ELR (cell line): ENCODE data around the gene UBE2L6.
A peak's percentile ranks its signal among the peaks of the same experiment; 100 is the strongest.
"Not testable (repeated sequence)": the region's sequence is repeated elsewhere in the genome, so short reads cannot be mapped to it uniquely, and the experiment has no call there.

Experiments
- DNase-seq: peaks from one replicate; pipeline ENCODE4 v3.0.0-alpha.2; 2015; ENCODE audit warnings: low read depth

Gene UBE2L6

GRCh38 chr11:57566905-57567514, 462 bp downstream of the UBE2L6 start:
- peak; percentile 50 for DNase-seq

- peak; percentile 61 for DNase-seq
Measured at GRCh38 chr11:57566005-57566904, 1.2 kb downstream of the UBE2L6 start.

- no peak for DNase-seq
Measured at GRCh38 chr11:57562596-57562995, 4.9 kb downstream of the UBE2L6 start.

- DNase-seq: no peak
Measured at GRCh38 chr11:57560146-57560545, 7.3 kb downstream of the UBE2L6 start.

- DNase-seq: no peak
Measured at GRCh38 chr11:57556041-57556440, 11.4 kb downstream of the UBE2L6 start.

GRCh38 chr11:57555393-57555792, 12.1 kb downstream of the UBE2L6 start:
- DNase-seq: no peak

GRCh38 chr11:57552479-57552878, 15.0 kb downstream of the UBE2L6 start:
- DNase-seq: no peak

- DNase-seq: no peak
Measured at GRCh38 chr11:57551941-57552340, 15.5 kb downstream of the UBE2L6 start.

- no peak for DNase-seq
Measured at GRCh38 chr11:57549983-57550382, 17.5 kb downstream of the UBE2L6 start.

GRCh38 chr11:57547854-57548377, 19.6 kb downstream of the UBE2L6 start:
- DNase-seq: peak; percentile 35

GRCh38 chr11:57546869-57547475, 20.5 kb downstream of the UBE2L6 start:
- peak; percentile 83 for DNase-seq

GRCh38 chr11:57546451-57546850, 21.0 kb downstream of the UBE2L6 start:
- DNase-seq: no peak

GRCh38 chr11:57545883-57546282, 21.6 kb downstream of the UBE2L6 start:
- DNase-seq: no peak

GRCh38 chr11:57544566-57544965, 22.9 kb downstream of the UBE2L6 start:
- no peak for DNase-seq

GRCh38 chr11:57543593-57543992, 23.9 kb downstream of the UBE2L6 start:
- DNase-seq: no peak

GRCh38 chr11:57542582-57542981, 24.9 kb downstream of the UBE2L6 start:
- DNase-seq: no peak

- no peak for DNase-seq
Measured at GRCh38 chr11:57541169-57541568, 26.3 kb downstream of the UBE2L6 start.

GRCh38 chr11:57539342-57539741, 28.1 kb downstream of the UBE2L6 start:
- no peak for DNase-seq

GRCh38 chr11:57536947-57537619, 30.4 kb downstream of the UBE2L6 start, which contains the start of gene SMTNL1:
Gene SMTNL1, plus strand, starts transcription at chr11:57537595. Its CDS starts 5,048 bp downstream, at chr11:57542643.
- no peak for DNase-seq

- DNase-seq: not testable (repeated sequence)
Measured at GRCh38 chr11:57534449-57534848, 33.0 kb downstream of the UBE2L6 start.

GRCh38 chr11:57530596-57531507, 36.6 kb downstream of the UBE2L6 start, which contains the start of gene TIMM10:
Gene TIMM10, minus strand, starts transcription at chr11:57530754. Its CDS starts 565 bp downstream, at chr11:57530189.
- peak; percentile 98 for DNase-seq
